T-helper 2 cell treated with Interferon-gamma antibody and Interleukin-4, amounts not matched to agents 100 ng/mL and 5 ng/mL, for 36 hours (primary cell): Measurements from ENCODE around the gene PRDM2. TPM values are rescaled to one million over a fixed set of nuclear protein-coding genes. Genes with fewer than 3 reads are reported as not detected.

ENCODE experiments used
- intact Hi-C: fragments of 100-400 bp; cut with micrococcal nuclease; formaldehyde crosslinking; loops from one replicate; pipeline ENCODE4 v1.15.1; 2023
- total RNA-seq: library from RNA; stranded (reverse); gene quantifications from 2 replicates; pipeline ENCODE4 v1.2.3, GENCODE V29; 2022

The PRDM2 gene
- total RNA-seq, 1 donor from 2014 or later, result 54.0 TPM

DNA sequence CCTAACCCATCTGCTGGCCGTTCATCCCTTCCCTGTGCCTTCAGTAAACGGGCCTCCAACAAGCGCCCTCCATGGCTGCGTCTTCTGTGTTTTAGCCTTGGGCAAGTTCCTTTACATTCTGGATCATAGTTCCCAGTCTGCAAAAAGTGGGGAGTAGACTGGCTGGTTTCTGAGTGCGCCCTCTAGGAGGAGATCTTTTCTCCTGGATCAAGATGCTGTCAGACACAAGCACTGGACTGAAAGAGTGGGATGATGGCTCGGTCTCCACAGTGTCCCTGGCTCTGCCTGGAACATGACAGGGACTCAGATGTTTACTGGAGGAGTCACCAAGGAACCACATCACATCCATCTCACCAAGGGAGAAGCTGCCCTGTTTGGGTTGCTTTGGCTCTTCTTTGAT is 88.8 kb downstream of the PRDM2 start:
- intact Hi-C loops, result no loop called here

DNA sequence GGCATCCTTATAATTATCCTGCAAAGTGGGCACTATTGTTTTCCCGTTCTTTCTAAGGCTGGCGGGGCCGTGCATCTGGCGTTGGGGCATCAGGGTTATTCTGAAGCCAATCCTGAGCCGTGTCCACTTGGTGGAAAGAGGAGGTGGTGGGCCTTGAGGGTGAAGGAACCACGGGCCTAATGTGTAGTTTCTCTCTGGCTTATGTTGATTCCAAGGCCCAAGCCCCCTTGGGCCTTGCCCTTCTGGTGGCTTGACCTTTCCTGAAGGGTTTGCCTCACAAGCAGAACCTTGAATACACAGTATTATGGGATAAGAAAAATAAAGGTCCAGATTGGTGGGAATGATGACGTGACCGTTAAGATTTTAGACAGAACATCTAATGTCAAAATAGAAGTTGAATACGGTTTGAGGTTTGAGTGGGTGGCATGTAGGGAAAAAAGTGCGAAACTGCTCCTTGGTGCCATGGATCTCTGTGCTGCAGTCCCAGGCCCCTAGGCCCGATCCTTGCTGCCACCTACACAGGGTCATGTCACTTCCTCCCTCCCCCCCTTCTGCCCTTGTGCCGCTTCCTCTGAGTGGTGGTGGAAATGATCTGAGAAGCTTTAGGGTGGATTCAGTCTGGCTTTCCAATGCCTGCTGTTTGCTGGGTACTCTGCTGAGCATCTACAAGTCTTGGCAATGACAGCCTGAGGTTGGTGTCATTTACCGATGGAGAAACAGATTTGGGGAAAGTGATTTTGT is 90.5 kb downstream of the PRDM2 start:
- intact Hi-C loops, result no loop called here

GRCh38 chr1:13792419-13792818 is 92.4 kb downstream of the PRDM2 start:
- intact Hi-C loops, result no loop called here

DNA sequence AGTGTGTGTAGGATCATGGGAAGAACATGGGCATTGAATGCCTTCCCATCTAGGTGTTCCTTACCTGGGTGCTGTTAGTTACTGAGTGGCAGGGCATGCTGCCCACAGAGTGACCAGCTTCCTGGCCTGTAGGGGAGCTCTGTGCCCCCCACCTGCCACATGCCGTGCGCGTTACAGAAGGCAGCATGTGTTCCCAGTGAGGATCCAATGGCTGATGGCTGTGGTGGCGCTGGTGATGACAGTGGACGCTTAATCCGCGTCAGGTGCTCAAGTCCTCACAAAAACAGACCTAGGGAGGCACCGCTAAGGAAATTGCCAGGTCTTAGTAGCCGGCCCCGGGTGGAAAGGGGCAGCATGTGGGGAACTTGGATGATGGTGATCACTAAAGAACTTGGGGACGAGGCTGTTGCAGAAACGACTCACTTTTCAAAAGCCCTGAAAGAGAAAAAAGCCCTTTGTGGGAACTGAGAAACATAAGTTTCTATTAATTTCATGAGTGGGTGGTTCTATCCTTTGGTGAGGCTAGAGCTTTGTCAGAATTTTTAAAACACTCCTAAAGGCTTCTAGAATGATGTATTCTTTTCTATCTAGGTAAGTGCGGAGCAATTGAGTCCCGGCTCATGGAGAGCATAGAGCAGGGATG is 93.2 kb downstream of the PRDM2 start:
- intact Hi-C loops, result no loop called here

DNA sequence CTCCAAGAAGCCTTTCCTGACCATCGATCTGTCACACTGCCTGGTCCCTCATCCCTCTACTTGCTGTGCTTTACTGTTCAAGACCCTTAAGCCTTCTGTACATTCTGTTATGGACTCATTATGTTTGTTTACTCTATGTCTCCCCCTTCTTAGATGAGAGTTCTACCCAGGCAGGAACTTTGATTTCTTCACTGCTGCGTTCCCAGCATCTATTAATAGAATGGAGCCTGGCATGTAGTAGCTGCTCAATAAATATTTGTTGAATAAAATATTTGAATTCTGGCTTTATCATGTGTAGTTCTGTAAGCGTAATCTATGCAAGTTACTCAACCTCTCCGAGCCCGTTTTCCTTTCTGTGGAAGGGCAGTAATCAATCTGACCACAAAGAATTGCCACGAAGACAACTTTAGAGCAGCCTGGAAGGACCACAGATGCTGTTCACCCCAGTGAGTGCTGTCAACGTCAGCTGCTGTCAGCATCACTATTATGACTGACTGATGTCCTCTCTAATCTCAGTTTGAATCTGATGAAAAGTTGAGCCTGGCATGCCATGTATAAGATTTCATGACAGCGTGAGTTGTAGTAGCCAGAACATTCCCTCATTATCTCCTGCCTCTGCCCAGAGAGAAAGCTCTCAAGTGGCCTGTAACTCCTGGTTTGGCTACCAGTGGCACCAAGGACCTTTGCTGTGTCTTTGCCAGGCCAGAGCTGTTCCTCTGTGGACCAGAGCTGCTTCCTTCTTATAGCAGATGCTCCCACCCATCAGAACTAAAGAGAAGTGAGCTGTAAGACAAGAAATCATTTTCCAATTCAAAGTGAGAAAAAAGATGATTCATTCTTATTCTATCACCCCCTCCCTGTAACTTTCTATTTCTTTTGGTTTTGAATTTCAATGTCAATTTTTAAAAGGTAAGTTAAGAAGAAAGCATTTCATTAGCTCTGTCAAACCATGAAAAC is 94.5 kb downstream of the PRDM2 start:
- intact Hi-C loops, result no loop called here

DNA sequence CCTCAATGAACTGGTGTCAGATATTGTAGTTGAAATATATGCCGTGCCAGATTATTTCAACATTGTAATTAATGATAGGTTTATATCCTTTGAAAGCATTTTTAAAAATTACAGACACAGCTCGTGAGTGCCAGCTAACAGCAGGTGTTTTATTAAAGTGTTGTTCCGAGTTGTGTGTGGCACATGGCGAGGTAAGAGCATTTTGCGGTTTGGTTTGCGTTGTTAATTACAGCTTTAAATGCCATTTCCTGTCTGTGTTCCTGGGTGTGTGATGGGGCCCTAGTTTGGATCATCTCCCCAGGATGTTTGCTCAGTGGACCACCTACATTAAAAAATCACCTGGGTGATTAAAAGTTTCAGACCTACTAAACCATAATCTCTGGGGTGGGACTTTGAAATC is 97.4 kb downstream of the PRDM2 start:
- intact Hi-C loops, result no loop called here

DNA sequence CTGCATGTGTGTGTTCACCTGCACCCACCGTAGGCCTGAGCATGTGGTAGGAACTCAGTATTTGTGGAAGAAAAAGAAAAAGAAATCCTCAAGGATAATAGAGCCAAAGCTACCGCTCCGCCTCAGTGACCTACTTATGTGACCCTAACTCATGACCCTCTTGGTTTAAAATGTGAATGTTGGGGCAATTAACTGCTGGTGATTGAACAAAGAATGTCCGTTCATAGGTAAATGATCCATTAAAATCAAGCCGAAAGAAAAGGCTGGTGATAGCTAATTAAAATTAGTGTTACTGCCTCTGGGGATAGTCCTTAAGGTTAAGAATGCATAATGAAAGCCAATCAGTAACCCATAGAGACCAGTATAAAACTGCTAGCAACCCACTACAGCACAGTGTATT is 98.1 kb downstream of the PRDM2 start:
- intact Hi-C loops, result no loop called here

DNA sequence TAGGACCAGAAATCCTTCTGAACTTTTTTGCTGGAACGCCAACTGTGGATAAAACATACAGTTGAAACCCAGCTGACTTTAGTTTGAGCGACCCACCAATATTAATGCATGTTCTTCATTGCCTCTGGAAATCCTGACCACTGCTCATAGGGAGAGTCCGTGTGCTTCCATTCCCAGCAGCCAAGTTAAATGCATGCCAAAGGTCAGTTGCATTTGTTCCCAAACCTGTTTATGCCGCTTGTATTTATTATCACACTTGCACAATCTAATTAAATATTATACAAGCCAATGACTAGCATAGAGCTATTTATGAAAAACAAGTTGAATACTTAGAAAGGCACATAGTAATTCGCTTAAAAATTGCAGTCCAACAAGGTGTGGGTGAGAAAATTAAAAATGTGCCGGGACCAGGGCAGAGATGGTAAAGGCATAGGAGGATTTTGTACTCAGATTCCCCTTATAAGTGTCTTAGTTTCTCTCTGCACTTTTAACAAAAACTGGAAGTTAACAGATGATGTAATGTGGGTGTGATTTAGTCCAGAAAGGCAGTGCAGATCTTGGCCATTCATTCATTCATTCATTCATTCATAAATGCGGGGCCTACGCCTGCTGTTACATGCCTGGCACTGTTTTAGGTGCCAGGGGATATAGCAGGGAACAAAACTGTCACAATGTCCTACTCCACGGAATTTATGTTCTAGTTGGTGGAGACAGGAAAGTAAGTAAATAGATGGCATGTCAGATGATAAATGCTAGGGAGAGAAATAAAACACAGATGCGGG is 99.7 kb downstream of the PRDM2 start:
- intact Hi-C loops, result no loop called here

DNA sequence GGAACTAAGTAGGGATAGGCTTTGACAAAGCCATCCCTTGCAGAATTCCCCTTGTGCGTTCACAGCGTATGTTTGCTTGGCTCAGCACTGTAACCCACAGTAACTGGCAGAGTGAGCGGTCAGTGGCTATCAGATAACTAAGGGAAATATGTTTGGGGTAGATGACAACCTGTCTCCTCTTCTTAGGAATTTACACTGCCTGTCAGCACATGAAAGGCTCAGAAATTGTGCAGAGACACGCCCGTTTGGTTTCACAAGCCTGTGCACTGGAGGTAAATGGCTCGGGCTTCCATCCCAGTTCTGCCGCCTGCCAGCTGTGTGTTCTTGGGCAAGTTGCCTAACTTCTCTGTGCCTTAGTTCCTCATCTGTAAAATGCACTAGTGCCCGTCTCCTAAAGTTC is 101.2 kb downstream of the PRDM2 start:
- intact Hi-C loops, result no loop called here

- intact Hi-C loops, result no loop called here
Measured at GRCh38 chr1:13801655-13802486, 101.9 kb downstream of the PRDM2 start.

DNA sequence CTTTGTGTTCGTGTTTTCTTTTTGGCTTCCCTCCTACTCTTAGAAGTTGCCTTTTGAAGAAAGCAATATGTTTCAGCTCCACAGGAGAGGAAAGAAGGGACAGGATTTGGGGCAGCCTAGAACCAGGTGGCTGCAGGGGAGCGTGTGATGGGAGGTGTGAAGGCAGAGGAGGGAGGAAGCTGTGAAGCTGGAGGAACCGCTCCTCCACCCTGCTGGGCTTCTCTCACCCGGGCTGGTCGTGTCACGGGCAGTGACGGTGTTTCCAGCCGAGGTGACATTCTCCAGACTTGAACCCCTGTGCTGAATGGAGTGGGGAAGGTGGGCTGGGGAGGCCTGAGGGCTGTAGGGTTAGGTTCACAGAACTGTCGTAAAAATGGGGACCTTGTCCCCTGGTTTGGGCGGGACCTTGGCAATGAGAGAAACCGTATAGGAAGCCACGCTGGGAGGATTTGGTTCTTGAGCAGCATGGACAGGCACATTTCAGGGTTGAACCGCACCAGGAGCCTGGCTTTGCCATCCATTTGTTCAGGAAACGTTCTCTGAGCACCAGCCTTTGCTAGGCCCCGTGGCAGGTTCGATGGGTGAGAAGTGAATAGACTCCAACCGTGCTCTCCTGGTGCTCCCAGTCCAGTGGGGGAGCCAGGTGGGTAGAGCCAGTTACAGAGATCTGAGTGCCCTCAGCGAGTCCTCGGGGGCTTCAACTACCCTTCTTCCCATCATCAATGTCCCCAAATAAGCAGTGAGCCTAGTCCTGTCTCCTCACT is 103.0 kb downstream of the PRDM2 start:
- intact Hi-C loops, result no loop called here

DNA sequence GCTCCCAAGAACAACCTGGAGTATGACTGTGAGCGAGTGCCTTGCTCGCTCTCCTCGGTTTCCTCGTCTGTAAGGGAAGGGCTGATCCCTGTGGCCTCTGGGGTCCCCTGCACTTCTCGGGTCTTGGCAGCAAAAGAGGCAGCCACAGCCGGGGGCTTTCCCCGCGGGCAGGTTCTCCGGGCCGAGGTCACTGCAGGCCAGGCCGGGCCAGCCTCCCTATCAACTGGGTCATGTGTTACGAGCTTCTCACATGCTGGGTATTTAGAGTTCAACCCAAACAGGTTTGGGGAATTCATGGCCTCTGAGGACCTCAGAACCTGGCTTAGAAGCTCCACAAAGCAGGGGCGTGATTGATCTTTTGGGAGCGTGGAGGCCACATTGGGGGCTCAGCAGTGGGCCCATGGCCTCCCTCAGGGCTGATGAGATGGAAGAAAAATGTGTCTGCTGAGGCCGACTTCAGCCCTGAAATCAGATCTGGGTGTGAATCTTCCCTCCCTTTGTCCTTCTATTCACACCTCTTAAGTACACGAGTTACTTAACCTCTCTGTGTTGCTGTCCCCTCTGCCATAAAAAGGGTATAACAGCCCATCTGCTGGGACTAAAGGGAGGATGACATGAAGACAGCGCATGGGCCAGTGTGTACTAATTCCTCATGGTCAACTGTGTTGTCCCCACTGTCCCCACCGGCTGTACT is 103.7 kb downstream of the PRDM2 start:
- intact Hi-C loops, result no loop called here

- intact Hi-C loops, result no loop called here
Measured at GRCh38 chr1:13804240-13804633, 104.2 kb downstream of the PRDM2 start.

GRCh38 chr1:13805431-13805830 is 105.4 kb downstream of the PRDM2 start:
- intact Hi-C loops, result no loop called here

GRCh38 chr1:13806108-13806507 is 106.1 kb downstream of the PRDM2 start:
- intact Hi-C loops, result no loop called here

DNA sequence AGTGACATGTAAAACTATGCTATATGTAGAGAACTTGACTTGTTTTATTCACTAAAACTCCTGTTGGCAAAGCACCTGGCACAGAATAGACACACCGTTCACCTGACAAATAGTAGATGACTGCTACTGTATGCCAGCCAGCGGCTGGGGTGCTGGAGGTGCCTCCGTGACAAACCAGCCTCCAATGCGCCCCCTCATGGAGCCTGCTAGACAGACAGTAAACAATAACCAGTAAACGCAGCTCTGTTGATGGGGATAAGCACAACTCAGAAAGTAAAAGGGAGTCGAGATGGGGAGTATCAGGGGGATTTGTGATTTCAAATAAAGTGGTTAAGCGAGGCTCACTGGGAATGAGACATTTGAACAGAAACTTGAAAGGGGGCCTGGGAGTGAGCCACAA is 107.2 kb downstream of the PRDM2 start:
- intact Hi-C loops, result no loop called here

GRCh38 chr1:13808729-13809131 is 108.7 kb downstream of the PRDM2 start:
- intact Hi-C loops, result no loop called here

GRCh38 chr1:13809461-13810159 is 109.6 kb downstream of the PRDM2 start:
- intact Hi-C loops, result no loop called here
